ENCODE data around the gene GGPS1.
"Not testable (repeated sequence)": the region's sequence is repeated elsewhere in the genome, so short reads cannot be mapped to it uniquely, and the experiment has no call there.

Gene GGPS1

DNA sequence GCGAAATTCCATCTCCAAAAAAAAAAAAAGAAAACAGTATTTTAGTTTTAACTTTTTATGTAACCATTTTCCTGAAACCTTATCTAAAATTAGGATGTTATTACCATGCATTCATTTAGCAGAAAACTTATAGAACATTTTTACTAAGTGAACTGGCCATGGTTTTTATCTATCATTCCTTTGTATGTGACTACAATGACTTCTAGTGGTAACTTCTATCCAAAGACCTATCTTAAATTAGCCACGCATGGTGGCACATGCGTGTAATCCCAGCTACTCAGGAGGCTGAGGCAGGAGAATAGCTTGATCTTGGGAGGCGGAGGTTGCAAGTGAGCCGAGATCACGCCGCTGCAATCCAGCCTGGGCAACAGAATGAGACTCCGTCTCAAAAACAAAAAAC is 11.4 kb downstream of the GGPS1 start:
- DNase-seq (ENCODE audit: low read depth) = no peak

DNA sequence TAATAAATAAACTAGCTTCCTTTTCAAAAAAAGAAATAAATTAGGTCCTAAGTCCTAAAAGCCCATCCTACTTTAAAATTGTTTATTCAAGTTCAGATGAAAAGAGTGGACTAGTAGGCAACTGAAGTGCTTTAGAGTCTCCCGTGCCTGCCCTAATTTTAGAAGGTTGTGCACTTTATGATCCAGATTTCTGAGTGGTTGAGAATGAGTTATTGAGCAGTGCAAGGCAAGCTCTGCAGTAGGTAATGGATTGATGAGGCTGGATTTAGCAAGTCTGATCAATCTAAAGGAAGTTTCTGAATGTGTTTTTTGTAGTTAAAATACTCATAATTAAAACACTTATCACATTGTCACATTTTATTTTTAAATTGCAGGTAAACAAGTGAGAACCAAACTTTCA is 13.0 kb downstream of the GGPS1 start:
- no peak for DNase-seq (ENCODE audit: low read depth)

GRCh38 chr1:235342039-235342438 is 13.7 kb downstream of the GGPS1 start:
- no peak for DNase-seq (ENCODE audit: low read depth)

DNA sequence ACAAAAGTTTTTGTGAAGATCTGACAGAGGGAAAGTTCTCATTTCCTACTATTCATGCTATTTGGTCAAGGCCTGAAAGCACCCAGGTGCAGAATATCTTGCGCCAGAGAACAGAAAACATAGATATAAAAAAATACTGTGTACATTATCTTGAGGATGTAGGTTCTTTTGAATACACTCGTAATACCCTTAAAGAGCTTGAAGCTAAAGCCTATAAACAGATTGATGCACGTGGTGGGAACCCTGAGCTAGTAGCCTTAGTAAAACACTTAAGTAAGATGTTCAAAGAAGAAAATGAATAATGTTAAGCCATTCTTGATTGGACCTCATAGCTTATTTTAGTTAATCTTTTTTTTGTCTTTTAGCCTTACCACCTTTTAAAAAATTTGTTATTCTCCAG is 14.1 kb downstream of the GGPS1 start:
- no peak for DNase-seq (ENCODE audit: low read depth)

DNA sequence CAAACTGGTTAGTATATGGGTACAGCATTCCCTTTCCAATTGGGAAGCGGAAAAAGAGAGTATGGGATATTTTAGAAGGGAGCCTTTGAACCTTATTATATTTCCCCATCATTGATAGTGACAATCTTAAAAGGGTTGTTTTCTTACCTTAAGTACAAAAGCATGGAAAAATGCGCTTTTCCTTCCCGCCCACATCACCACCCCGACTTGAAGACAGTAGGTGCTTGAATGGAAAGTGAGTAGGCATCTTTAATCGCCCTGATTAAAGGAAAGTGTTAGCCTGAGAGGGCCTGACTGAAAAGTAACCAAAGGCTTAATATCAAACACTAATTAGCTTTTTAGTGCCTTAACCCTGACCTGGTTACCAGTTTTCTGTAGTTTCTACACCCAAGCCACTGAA is 15.4 kb downstream of the GGPS1 start:
- no peak for DNase-seq (ENCODE audit: low read depth)

- no peak for DNase-seq (ENCODE audit: low read depth)
Observed at GRCh38 chr1:235351441-235351840, 23.1 kb downstream of the GGPS1 start.

- DNase-seq (ENCODE audit: low read depth) = no peak
Observed at GRCh38 chr1:235351898-235352297, 23.5 kb downstream of the GGPS1 start.

DNA sequence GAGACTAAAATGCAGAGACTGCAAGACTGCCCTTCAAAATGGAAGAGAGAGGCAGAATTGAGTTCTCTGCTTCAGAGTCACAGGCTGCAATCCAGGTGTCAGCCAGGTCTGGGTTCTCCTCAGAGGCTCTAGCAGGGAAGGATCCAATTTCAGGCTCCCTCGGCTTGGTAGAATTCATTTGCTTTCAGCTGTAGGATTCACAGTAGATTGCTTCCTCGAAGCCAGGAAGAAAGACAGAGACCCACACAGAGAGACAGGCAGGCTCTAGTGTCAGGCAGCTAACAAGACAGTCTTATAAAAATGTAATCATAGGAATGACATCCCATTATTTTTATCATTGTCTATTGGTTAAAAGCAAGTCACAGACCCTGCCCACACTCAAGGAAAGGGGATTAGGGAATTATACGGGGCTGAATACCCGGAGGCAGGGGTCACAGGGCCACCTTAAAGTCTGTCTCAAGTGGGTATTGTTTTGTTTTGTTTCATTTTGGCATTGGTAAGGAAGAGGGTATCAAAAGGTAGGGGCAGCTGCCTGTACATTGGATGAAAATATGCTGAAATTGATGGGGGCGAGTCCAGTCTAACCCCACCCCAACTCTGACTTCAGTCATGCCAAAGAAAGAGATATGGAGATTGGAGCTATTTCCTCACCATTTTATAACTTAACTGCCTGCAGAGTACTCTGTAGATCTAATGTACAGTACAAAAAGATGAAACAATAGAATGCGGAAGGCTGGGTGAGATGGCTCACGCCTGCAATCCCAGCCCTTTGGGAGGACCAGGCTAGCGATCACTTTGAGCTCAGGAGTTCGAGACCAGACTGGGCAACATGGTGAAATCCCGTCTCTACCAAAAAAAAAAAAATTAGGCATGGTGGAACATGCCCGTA is 29.4 kb downstream of the GGPS1 start:
- no peak for DNase-seq (ENCODE audit: low read depth)

GRCh38 chr1:235358899-235359298 is 30.5 kb downstream of the GGPS1 start:
- DNase-seq (ENCODE audit: low read depth) = no peak

- not testable (repeated sequence) for DNase-seq (ENCODE audit: low read depth)
Observed at GRCh38 chr1:235364189-235364588, 35.8 kb downstream of the GGPS1 start.

DNA sequence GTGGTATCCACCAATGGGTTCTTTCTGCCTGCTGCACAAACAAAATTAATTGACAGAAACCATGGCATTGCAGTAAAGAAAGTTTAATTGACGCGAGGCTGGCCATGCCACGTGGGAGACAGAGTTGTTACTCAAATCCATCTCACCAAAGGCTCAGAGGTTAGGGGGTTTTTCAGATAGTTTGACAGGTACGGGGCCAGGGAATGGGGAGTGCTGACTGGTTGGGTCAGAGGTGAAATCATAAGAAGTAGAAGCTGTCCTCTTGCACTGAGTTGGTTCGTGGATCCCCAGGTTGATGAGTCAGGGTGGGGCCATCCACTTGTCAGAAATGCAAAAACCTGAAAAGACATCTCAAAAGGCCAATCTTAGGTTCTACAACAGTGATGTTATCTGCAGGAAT is 37.9 kb downstream of the GGPS1 start:
- no peak for DNase-seq (ENCODE audit: low read depth)

- peak; percentile 66 for DNase-seq (ENCODE audit: low read depth)
Observed at GRCh38 chr1:235367000-235367908, 38.9 kb downstream of the GGPS1 start, which contains the start of gene TBCE. Gene TBCE, plus strand, starts transcription at chr1:235367427. Its CDS starts 12,623 bp downstream, at chr1:235380050.

DNA sequence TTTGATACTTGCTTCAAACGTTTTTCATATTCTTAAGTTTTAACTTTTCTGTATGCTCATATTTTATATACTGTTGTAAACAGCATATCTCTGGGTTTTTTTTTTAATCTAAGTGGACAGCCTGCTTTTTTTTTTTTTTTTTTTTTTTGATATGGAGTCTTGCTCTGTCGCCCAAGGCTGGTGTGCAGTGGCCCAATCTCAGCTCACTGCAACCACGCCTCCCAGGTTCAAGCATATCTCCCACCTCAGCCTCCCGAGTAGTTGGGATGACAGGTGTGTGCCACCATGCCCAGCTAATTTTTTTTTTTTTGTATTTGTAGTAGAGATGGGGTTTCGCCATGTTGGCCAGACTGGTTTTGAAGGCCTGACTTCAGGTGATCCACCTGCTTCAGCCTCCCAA is 40.1 kb downstream of the GGPS1 start:
- no peak for DNase-seq (ENCODE audit: low read depth)

DNA sequence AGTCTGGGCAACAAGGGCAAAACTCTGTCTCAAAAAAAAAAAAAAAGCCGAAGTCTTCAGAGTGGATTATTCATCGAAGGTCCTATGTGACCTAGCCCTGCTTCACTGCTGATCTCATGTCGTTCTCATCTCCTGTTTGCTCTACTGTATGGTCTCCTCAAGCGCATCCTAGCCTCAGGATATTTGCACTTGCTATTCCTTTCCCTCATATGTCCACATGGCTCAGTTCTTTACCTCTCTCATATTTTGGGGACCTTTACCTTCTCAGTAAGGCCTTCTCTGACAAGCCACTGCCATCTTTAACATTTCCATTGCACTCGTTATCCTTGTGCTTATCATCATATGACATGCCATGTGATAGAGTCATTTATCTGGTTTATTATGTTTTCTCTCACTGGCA is 41.4 kb downstream of the GGPS1 start:
- DNase-seq (ENCODE audit: low read depth) = no peak

GRCh38 chr1:235375919-235376605 is 47.7 kb downstream of the GGPS1 start:
- no peak for DNase-seq (ENCODE audit: low read depth)

DNA sequence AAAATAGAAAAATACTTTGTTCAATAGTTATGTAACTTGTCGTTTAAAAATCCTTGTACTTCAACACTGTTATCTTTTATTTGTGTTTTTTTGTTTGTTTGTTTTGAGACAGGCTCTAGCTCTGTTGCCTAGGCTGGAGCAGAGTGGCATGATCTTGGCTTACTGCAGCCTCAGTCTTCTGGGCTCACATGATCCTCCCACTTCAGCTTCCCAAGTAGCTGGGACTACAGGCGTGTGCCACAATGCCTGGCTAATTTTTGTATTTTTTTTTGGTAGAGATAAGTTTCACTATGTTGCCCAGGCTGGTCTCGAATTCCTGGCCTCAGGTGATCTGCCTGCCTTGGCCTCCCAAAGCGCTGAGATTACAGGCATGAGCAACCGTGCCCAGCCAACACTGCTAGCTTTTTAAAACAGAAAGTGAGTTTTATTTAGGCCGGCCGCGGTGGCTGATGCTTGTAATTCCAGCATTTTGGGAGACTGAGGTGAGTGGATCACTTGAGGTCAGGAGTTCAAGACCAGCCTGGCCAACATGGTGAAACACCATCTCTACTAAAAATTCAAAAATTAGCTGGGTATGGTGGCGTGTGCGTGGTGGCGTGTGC is 49.9 kb downstream of the GGPS1 start:
- not testable (repeated sequence) for DNase-seq (ENCODE audit: low read depth)

- not testable (repeated sequence) for DNase-seq (ENCODE audit: low read depth)
Observed at GRCh38 chr1:235381955-235382739, 53.8 kb downstream of the GGPS1 start.

- not testable (repeated sequence) for DNase-seq (ENCODE audit: low read depth)
Observed at GRCh38 chr1:235385633-235386032, 57.3 kb downstream of the GGPS1 start.

- no peak for DNase-seq (ENCODE audit: low read depth)
Observed at GRCh38 chr1:235391874-235392273, 63.5 kb downstream of the GGPS1 start.
